IMR-90 (cell line): Measurements from ENCODE around the gene UNC93A. TPM values are rescaled to one million over a fixed set of nuclear protein-coding genes. Genes with fewer than 3 reads are reported as not detected.
"Not testable (repeated sequence)": the region's sequence is repeated elsewhere in the genome, so short reads cannot be mapped to it uniquely, and the experiment has no call there.

Source experiments
- ATAC-seq: fragments of 200-7000 bp; cut with Tn5 transposase; 2 replicates; pipeline ENCODE4 v1.9.1; 2020; ENCODE audit warnings: low read depth, mild to moderate bottlenecking, moderate library complexity
- BruUV-seq: library from RNA; stranded (reverse); fragments of 400-500 nt; replicated peaks from 2 replicates; lab custom pipeline; 2021; lab: Mats Ljungman, UMichigan
- CTCF ChIA-PET: fragments of 300-600 bp; formaldehyde crosslinking; extraction: SDS; loops from one replicate; lab custom pipeline; 2021; ENCODE audit warnings: antibody characterized with exemption; lab: Yijun Ruan, JAX
- POLR2A ChIA-PET: fragments of 300-600 bp; sonication (Branson Sonifier 250); formaldehyde crosslinking; loops from one replicate; lab custom pipeline; 2022; ENCODE audit warnings: antibody characterized with exemption; ENCODE audit not compliant: unreplicated experiment; lab: Charles Lee
- DNase-seq: peaks from one replicate; pipeline ENCODE4 v3.0.0; 2013
- H2AFZ ChIP-seq: replicated peaks from 2 replicates; pipeline ENCODE3; 2013; ENCODE audit warnings: low read length, mild to moderate bottlenecking; ENCODE audit not compliant: poor library complexity
- H2AK5ac ChIP-seq: 2 replicates; pipeline ENCODE4 v1.6.1; 2013; ENCODE audit warnings: low read depth, low read length, inconsistent platforms
- H2AK9ac ChIP-seq: replicated peaks from 2 replicates; pipeline ENCODE3; 2013; ENCODE audit warnings: mild to moderate bottlenecking, low read depth, low read length, moderate library complexity; ENCODE audit not compliant: poor library complexity
- H2BK120ac ChIP-seq: 2 replicates; pipeline ENCODE4 v1.6.1; 2013; ENCODE audit warnings: low read depth, low read length, inconsistent platforms
- H2BK15ac ChIP-seq: 3 replicates; pipeline ENCODE4 v1.6.1; 2013; ENCODE audit warnings: low read depth, low read length, inconsistent platforms
- H2BK20ac ChIP-seq: 2 replicates; pipeline ENCODE4 v1.6.1; 2013; ENCODE audit warnings: low read depth, mild to moderate bottlenecking, inconsistent platforms, low read length, moderate library complexity
- H2BK5ac ChIP-seq: 2 replicates; pipeline ENCODE4 v1.6.1; 2013; ENCODE audit warnings: mild to moderate bottlenecking, low read depth, low read length, inconsistent platforms; ENCODE audit not compliant: poor library complexity, severe bottlenecking
- H3K14ac ChIP-seq: replicated peaks from 2 replicates; pipeline ENCODE4 v1.6.1; 2013; ENCODE audit warnings: low read depth, low read length, inconsistent platforms
- H3K18ac ChIP-seq: 2 replicates; pipeline ENCODE4 v1.6.1; 2013; ENCODE audit warnings: low read depth, low read length, control low read depth
- H3K23ac ChIP-seq: 2 replicates; pipeline ENCODE4 v1.6.1; 2013; ENCODE audit warnings: low read depth, low read length, inconsistent platforms
- H3K27ac ChIP-seq: 2 replicates; pipeline ENCODE4 v1.5.1; 2013; ENCODE audit warnings: mild to moderate bottlenecking, control low read depth, low read length; ENCODE audit not compliant: insufficient read depth
- H3K27me3 ChIP-seq: 2 replicates; pipeline ENCODE4 v1.6.1; 2013; ENCODE audit warnings: low read length; ENCODE audit not compliant: control insufficient read depth, insufficient read depth
- H3K36me3 ChIP-seq: 2 replicates; pipeline ENCODE4 v1.6.1; 2013; ENCODE audit warnings: low read length, mixed read lengths; ENCODE audit not compliant: control insufficient read depth, insufficient read depth
- H3K4ac ChIP-seq: 2 replicates; pipeline ENCODE4 v1.6.1; 2013; ENCODE audit warnings: low read depth, low read length, inconsistent platforms
- H3K4me1 ChIP-seq: 2 replicates; pipeline ENCODE4 v1.6.1; 2013; ENCODE audit warnings: low read length, mixed read lengths; ENCODE audit not compliant: control insufficient read depth, insufficient read depth
- H3K4me2 ChIP-seq: 2 replicates; pipeline ENCODE4 v1.6.1; 2013; ENCODE audit warnings: low read depth, mild to moderate bottlenecking, control low read depth, low read length, moderate library complexity
- H3K4me3 ChIP-seq: 2 replicates; pipeline ENCODE4 v1.5.1; 2013; ENCODE audit warnings: low read depth, mild to moderate bottlenecking, control low read depth, low read length, moderate library complexity; ENCODE audit not compliant: insufficient read depth
- H3K56ac ChIP-seq: 2 replicates; pipeline ENCODE4 v1.6.1; 2013; ENCODE audit warnings: low read length, inconsistent platforms; ENCODE audit not compliant: insufficient read depth; ENCODE audit errors: extremely low read depth
- H3K79me1 ChIP-seq, 2 experiments: 2 replicates each; pipeline ENCODE4 v1.6.1; 2013; ENCODE audit warnings: low read length in 2 of 2, inconsistent platforms in 1 of 2, low read depth in 1 of 2
- H3K9ac ChIP-seq: 2 replicates; pipeline ENCODE4 v1.6.1; 2013; ENCODE audit warnings: low read depth, low read length, control low read depth
- H3K9me1 ChIP-seq: 2 replicates; pipeline ENCODE4 v1.6.1; 2013; ENCODE audit warnings: low read length, inconsistent platforms; ENCODE audit not compliant: insufficient read depth
- H3K9me3 ChIP-seq: 2 replicates; pipeline ENCODE4 v1.6.1; 2013; ENCODE audit warnings: low read length; ENCODE audit not compliant: control insufficient read depth, insufficient read depth
- H4K20me1 ChIP-seq: 2 replicates; pipeline ENCODE4 v1.6.1; 2013; ENCODE audit warnings: low read length, inconsistent platforms; ENCODE audit not compliant: insufficient read depth
- H4K5ac ChIP-seq: 2 replicates; pipeline ENCODE4 v1.6.1; 2013; ENCODE audit warnings: mild to moderate bottlenecking, low read depth, low read length, control low read depth
- H4K8ac ChIP-seq, 2 experiments: 2 replicates each; pipeline ENCODE4 v1.6.1; 2013; ENCODE audit warnings: low read depth in 2 of 2, low read length in 2 of 2, control low read depth in 1 of 2, inconsistent platforms in 1 of 2
- H4K91ac ChIP-seq: 2 replicates; pipeline ENCODE4 v1.6.1; 2013; ENCODE audit warnings: low read depth, low read length, inconsistent platforms; ENCODE audit not compliant: insufficient read depth
- WGBS, 2 experiments: methylation state at CpG; one replicate each; pipeline versions ENCODE4 v1.1.5 to v1.1.7; 2013; ENCODE audit warnings: missing lambda C conversion rate in 2 of 2; ENCODE audit not compliant: insufficient read length in 1 of 2; ENCODE audit errors: extremely low coverage in 2 of 2; 5-methylcytosine and 5-hydroxymethylcytosine counted together
- dilution Hi-C: fragments of 300-500 bp; cut with HindIII; formaldehyde crosslinking; loops from one replicate; pipeline ENCODE4 v1.14.3; 2018; ENCODE audit warnings: low sequenced_read_pairs; ENCODE audit not compliant: unreplicated experiment
- in situ Hi-C: fragments of 300-500 bp; cut with MboI; formaldehyde crosslinking; loops from 3 replicates; pipeline ENCODE4 v1.14.3; 2019; ENCODE audit warnings: low sequenced_read_pairs, inconsistent platforms, mixed read lengths
- intact Hi-C: fragments of 100-400 bp; cut with micrococcal nuclease; formaldehyde crosslinking; loops from 2 replicates; pipeline ENCODE4 v1.10.0; 2022
- polyA plus RNA-seq, 3 experiments: library from polyadenylated mRNA; depleted of rRNA; stranded (reverse); fragments of >200 nt; gene quantifications; 2 replicates each; pipeline ENCODE4 v1.2.3, GENCODE V29; 2012; ENCODE audit warnings: low replicate concordance in 1 of 3
- total RNA-seq: library from RNA; depleted of rRNA; stranded (reverse); fragments of >200 nt; gene quantifications from 2 replicates; pipeline ENCODE4 v1.2.3, GENCODE V29; 2012

The UNC93A gene
- total and polyA plus RNA-seq, 2 of the 4 experiments (the other 2 are of a cell fraction) = not detected

GRCh38 chr6:167311691-167312090 lies 20.6 kb downstream of the UNC93A start:
- H2BK20ac ChIP-seq, H4K20me1 ChIP-seq, H4K5ac ChIP-seq, H3K18ac ChIP-seq, H3K4ac ChIP-seq, H2BK5ac ChIP-seq, H3K79me1 ChIP-seq, H3K4me1 ChIP-seq, H3K23ac ChIP-seq, H3K36me3 ChIP-seq, H2BK120ac ChIP-seq, H3K27ac ChIP-seq, H3K27me3 ChIP-seq, H2BK15ac ChIP-seq, H3K9me1 ChIP-seq, H4K91ac ChIP-seq, H4K8ac ChIP-seq, H2AK5ac ChIP-seq, in situ Hi-C loops, dilution Hi-C loops, ATAC-seq, CTCF ChIA-PET, H3K14ac ChIP-seq, H3K9ac ChIP-seq, H3K4me2 ChIP-seq, intact Hi-C loops, H3K56ac ChIP-seq, DNase-seq, POLR2A ChIA-PET, BruUV-seq, H2AK9ac ChIP-seq, H3K4me3 ChIP-seq, H2AFZ ChIP-seq: not testable (repeated sequence)
- no CpG with 5 or more reads among the region's 6 CpGs for whole genome bisulfite sequencing, 2 experiments
- peaks cover 28% of the 10 kb centered on the region for H3K9me3 ChIP-seq
